Suprapubic skin (tissue), 4 donors: Measurements from ENCODE around the gene FAM120B. TPM values are rescaled to one million over a fixed set of nuclear protein-coding genes. Genes with fewer than 3 reads are reported as not detected.

Experiments used
- DNase-seq, 2 donors: peaks; one replicate each; pipeline ENCODE4 v3.0.0-alpha.2; 2019; ENCODE audit warnings: low spot score in 2 of 2
- H3K27ac ChIP-seq: fragments of 200-600 bp; sonication (generic); one replicate; pipeline ENCODE4 v1.5.1; 2019
- H3K27me3 ChIP-seq: fragments of 200-600 bp; sonication (generic); one replicate; pipeline ENCODE4 v1.5.1; 2019
- H3K36me3 ChIP-seq: fragments of 200-600 bp; sonication (generic); one replicate; pipeline ENCODE4 v1.5.1; 2019
- H3K4me1 ChIP-seq: fragments of 200-600 bp; sonication (generic); one replicate; pipeline ENCODE4 v1.5.1; 2019
- H3K4me3 ChIP-seq: fragments of 200-600 bp; sonication (generic); one replicate; pipeline ENCODE4 v1.5.1; 2019; ENCODE audit warnings: mild to moderate bottlenecking
- H3K9me3 ChIP-seq: fragments of 200-600 bp; sonication (generic); one replicate; pipeline ENCODE4 v1.5.1; 2019
- EP300 ChIP-seq: sonication (generic); formaldehyde crosslinking; IDR thresholded peaks from one replicate; pipeline ENCODE4 v1.6.1; 2017; ENCODE audit warnings: antibody characterized with exemption
- POLR2A ChIP-seq, 2 donors: fragments of 450-650 bp; IDR thresholded peaks; one replicate each; pipeline ENCODE4 v1.6.1; 2017; ENCODE audit warnings: antibody characterized with exemption in 2 of 2, mild to moderate bottlenecking in 2 of 2, moderate library complexity in 2 of 2
- POLR2AphosphoS5 ChIP-seq, 3 donors: sonication (generic); formaldehyde crosslinking; IDR thresholded peaks; one replicate each; pipeline ENCODE4 v1.6.1; 2017; ENCODE audit warnings: antibody characterized with exemption in 3 of 3
- WGBS: methylation state at CpG from one replicate; pipeline ENCODE4 v1.1.5; 2018; 5-methylcytosine and 5-hydroxymethylcytosine counted together
- total RNA-seq, 4 donors: library from RNA; depleted of rRNA; stranded (reverse); fragments of >200 nt; gene quantifications; one replicate each; pipeline ENCODE4 v1.1.0, GENCODE V29; 2016
- TF ChIP-seq, protein P1 (sequence below), 2 donors: fragments of 200-600 bp in 1 of 2; fragments of 450-650 bp in 1 of 2; sonication (generic) in 1 of 2; IDR thresholded peaks; one replicate each; pipeline ENCODE4 v1.5.1; 2016 to 2019; ENCODE audit warnings: antibody characterized with exemption in 2 of 2, mild to moderate bottlenecking in 1 of 2, moderate library complexity in 1 of 2

Gene FAM120B
- total RNA-seq, 4 donors from 2014 or later: 19.9 to 55.4 (median 27.6) TPM

- Histone ChIP-seq H3K4me3 (no peak overlapping the region), H3K36me3 (peaks cover 19% of the 10 kb centered on the region), H3K27me3 (no peaks in the 10 kb centered on the region), H3K27ac (no peak overlapping the region), H3K4me1 (no peaks in the 10 kb centered on the region), H3K9me3 (no peaks in the 10 kb centered on the region)
- TF ChIP-seq POLR2A (IDR thresholded peaks at IDR 0.05): no peak
- TF ChIP-seq, protein P1, sequence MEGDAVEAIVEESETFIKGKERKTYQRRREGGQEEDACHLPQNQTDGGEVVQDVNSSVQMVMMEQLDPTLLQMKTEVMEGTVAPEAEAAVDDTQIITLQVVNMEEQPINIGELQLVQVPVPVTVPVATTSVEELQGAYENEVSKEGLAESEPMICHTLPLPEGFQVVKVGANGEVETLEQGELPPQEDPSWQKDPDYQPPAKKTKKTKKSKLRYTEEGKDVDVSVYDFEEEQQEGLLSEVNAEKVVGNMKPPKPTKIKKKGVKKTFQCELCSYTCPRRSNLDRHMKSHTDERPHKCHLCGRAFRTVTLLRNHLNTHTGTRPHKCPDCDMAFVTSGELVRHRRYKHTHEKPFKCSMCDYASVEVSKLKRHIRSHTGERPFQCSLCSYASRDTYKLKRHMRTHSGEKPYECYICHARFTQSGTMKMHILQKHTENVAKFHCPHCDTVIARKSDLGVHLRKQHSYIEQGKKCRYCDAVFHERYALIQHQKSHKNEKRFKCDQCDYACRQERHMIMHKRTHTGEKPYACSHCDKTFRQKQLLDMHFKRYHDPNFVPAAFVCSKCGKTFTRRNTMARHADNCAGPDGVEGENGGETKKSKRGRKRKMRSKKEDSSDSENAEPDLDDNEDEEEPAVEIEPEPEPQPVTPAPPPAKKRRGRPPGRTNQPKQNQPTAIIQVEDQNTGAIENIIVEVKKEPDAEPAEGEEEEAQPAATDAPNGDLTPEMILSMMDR (IDR thresholded peaks at IDR 0.05): no peak
- TF ChIP-seq EP300: no peak
- TF ChIP-seq POLR2AphosphoS5 (IDR thresholded peaks at IDR 0.05): no peak
- no peak for DNase-seq
- 93% methylated on average over 11 of the region's 11 CpGs for WGBS
Measured at GRCh38 chr6:170372380-170373325, 66.1 kb downstream of the FAM120B start.

DNA sequence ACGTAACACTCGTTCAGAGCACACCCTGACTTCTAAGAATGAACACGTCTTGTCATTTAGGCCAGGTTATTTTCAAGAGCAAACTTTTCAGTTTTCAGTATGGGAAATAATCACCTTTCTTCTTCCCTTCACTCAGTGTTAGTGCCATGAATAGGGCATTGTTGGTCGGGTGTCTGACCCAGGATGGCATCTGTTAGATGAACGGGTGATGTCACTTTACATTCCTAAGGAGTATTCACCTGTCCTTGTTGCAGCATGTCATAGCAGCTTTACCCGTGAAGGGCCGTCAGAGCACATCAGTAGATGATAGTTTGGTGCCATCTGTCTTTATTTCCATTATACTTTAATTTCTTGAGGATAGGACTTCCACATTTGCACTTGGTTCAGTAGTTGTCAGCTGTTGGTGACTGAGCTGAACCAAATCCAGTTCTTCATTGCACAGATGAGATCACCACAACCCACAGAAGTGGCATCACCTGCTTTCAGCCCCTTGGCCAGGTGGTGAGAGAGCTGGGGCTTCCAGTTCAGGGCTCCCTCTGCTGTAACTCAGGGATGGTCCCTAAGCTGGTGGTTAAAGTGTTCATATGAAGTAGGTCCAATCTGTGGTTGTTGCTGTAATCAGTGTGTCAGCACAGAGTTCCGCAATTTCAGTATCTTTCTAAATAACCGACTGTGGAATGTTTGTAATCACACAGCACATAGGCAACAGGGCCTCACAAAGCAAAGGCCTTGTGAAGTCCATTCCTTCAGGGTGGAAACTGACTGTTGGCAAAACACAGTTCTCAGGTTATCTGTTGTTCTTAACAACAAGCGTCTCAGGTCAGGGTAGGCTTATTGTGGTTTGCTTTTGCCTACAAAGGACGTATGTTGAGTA, 68.2 kb downstream of the FAM120B start:
- DNase-seq: no peak

DNA sequence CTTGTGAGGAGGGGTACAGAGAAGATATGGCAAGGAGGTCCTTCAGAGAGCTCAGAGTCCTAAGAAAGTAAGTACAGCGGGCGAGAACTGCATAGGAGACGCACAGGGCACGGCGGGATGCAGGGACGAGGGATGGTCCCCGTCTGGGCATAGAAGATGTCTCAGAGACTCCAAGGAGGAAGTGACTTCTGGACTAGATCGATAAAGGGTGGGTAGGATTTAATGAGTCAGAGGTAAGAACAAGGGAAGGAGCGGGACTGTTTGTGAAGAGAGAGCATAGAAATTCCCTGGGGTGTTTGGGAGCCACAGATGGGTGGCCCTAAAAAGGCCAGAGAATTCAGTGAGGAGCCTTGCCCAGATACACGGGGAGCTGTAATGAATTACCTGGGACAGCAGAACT, 69.1 kb downstream of the FAM120B start:
- peaks cover 16% of the 10 kb centered on the region for H3K36me3 ChIP-seq
- no peak overlapping the region for H3K4me3 ChIP-seq
- DNase-seq: no peak
- 91% methylated on average over 10 of the region's 10 CpGs for WGBS
- TF ChIP-seq POLR2AphosphoS5 (IDR thresholded peaks at IDR 0.05) (no peak), EP300 (no peak), POLR2A (IDR thresholded peaks at IDR 0.05) (no peak)
- TF ChIP-seq, protein P1 (IDR thresholded peaks at IDR 0.05): no peak
- no peaks in the 10 kb centered on the region for H3K9me3 ChIP-seq
- no peaks in the 10 kb centered on the region for H3K27me3 ChIP-seq
- H3K4me1 ChIP-seq: no peaks in the 10 kb centered on the region
- no peak overlapping the region for H3K27ac ChIP-seq

More for the DNA sequence above, 68.2 kb downstream of the FAM120B start:
- 71% methylated on average over 11 of the region's 11 CpGs for WGBS
- TF ChIP-seq, protein P1 (IDR thresholded peaks at IDR 0.05): no peak
- TF ChIP-seq POLR2AphosphoS5 (IDR thresholded peaks at IDR 0.05) (no peak), EP300 (no peak), POLR2A (IDR thresholded peaks at IDR 0.05) (no peak)
- H3K4me3 ChIP-seq: no peak overlapping the region
- peaks cover 19% of the 10 kb centered on the region for H3K36me3 ChIP-seq
- no peaks in the 10 kb centered on the region for H3K4me1 ChIP-seq
- H3K27ac ChIP-seq: no peak overlapping the region
- H3K9me3 ChIP-seq: no peaks in the 10 kb centered on the region
- no peaks in the 10 kb centered on the region for H3K27me3 ChIP-seq

- no peak overlapping the region for H3K27ac ChIP-seq
- no peak for DNase-seq
- TF ChIP-seq POLR2AphosphoS5 (IDR thresholded peaks at IDR 0.05): no peak
- TF ChIP-seq, protein P1 (IDR thresholded peaks at IDR 0.05): no peak
- TF ChIP-seq POLR2A (IDR thresholded peaks at IDR 0.05): no peak
- no peak for TF ChIP-seq EP300
- 94% methylated on average over 29 of the region's 29 CpGs for WGBS
- no peaks in the 10 kb centered on the region for H3K27me3 ChIP-seq
- H3K36me3 ChIP-seq: peaks cover 7% of the 10 kb centered on the region
- no peaks in the 10 kb centered on the region for H3K9me3 ChIP-seq
- no peaks in the 10 kb centered on the region for H3K4me1 ChIP-seq
- no peak overlapping the region for H3K4me3 ChIP-seq
Measured at GRCh38 chr6:170376386-170377043, 70.0 kb downstream of the FAM120B start.
